GM12801 (cell line): ENCODE measurements around the gene ZBTB34.

Experiments
- TF ChIP-seq, protein P1 (sequence below): IDR thresholded peaks from one replicate; pipeline ENCODE4 v1.5.1; 2011; ENCODE audit warnings: control low read depth; ENCODE audit not compliant: insufficient read length; ENCODE audit errors: extremely low read depth

Gene ZBTB34

GRCh38 chr9:126932871-126933321 lies 72.5 kb downstream of the ZBTB34 start:
- TF ChIP-seq, protein P1, sequence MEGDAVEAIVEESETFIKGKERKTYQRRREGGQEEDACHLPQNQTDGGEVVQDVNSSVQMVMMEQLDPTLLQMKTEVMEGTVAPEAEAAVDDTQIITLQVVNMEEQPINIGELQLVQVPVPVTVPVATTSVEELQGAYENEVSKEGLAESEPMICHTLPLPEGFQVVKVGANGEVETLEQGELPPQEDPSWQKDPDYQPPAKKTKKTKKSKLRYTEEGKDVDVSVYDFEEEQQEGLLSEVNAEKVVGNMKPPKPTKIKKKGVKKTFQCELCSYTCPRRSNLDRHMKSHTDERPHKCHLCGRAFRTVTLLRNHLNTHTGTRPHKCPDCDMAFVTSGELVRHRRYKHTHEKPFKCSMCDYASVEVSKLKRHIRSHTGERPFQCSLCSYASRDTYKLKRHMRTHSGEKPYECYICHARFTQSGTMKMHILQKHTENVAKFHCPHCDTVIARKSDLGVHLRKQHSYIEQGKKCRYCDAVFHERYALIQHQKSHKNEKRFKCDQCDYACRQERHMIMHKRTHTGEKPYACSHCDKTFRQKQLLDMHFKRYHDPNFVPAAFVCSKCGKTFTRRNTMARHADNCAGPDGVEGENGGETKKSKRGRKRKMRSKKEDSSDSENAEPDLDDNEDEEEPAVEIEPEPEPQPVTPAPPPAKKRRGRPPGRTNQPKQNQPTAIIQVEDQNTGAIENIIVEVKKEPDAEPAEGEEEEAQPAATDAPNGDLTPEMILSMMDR = no peak

- TF ChIP-seq, protein P1 = no peak
Observed at GRCh38 chr9:126933334-126933980, 73.0 kb downstream of the ZBTB34 start.

- TF ChIP-seq, protein P1 = no peak
Observed at GRCh38 chr9:126934441-126934840, 74.0 kb downstream of the ZBTB34 start.
